ENCODE measurements around the gene CPA5. TPM values are rescaled to one million over a fixed set of nuclear protein-coding genes. Genes with fewer than 3 reads are reported as not detected.

Gene CPA5
- total and polyA plus RNA-seq, 2 experiments from 2014 or later = not detected

GRCh38 chr7:130364451-130364850 lies 19.8 kb downstream of the CPA5 start:
- no peak overlapping the region for H2AFZ ChIP-seq
- no peak for TF ChIP-seq ETS1 (IDR thresholded peaks at IDR 0.05)
- no peak for TF ChIP-seq ZNF462 (CRISPR knock-in tag; IDR thresholded peaks at IDR 0.05)
- TF ChIP-seq CREB1 (CRISPR knock-in tag; IDR thresholded peaks at IDR 0.05; ENCODE audit: low read depth) = no peak
- TF ChIP-seq CTCF (conservative IDR thresholded peaks at IDR 0.05; ENCODE audit: low read depth in 2 of 2) = no peak
- TF ChIP-seq ZNF331 (CRISPR knock-in tag; IDR thresholded peaks at IDR 0.05; ENCODE audit: low read depth) = no peak
- no peak for TF ChIP-seq STAT1 (IDR thresholded peaks at IDR 0.05; ENCODE audit: unreplicated experiment)
- no peak for TF ChIP-seq POLR2AphosphoS5 (IDR thresholded peaks at IDR 0.05; ENCODE audit: low read depth)
- no peak overlapping the region for H3K27ac Mint-ChIP-seq
- H4K20me1 ChIP-seq (replicated peaks; ENCODE audit: insufficient read depth) = no peaks in the 10 kb centered on the region
- no peaks in the 10 kb centered on the region for H3F3A ChIP-seq (replicated peaks; ENCODE audit: low read depth)
- H3K27ac ChIP-seq (ENCODE audit: low read depth) = no peak overlapping the region
- peaks cover 11% of the 10 kb centered on the region; the same call in 2 of the 3 replicates for H3K36me3 Mint-ChIP-seq (ENCODE audit: low read depth)
- peaks cover 17% of the 10 kb centered on the region for H3K9me3 Mint-ChIP-seq
- H3K9me2 ChIP-seq (ENCODE audit: insufficient read depth) = no peaks in the 10 kb centered on the region
- peaks cover 5% of the 10 kb centered on the region; the same call in 1 of the 2 replicates for H3K4me1 ChIP-seq (ENCODE audit: insufficient read depth)
- ATAC-seq (no peak), DNase-seq (ENCODE audit: low spot score) (no peak)
- no peaks in the 10 kb centered on the region for H3K79me2 ChIP-seq (replicated peaks; ENCODE audit: insufficient read depth)
- H3K4me3 Mint-ChIP-seq = no peak overlapping the region
- no peaks in the 10 kb centered on the region for H3K36me3 ChIP-seq (ENCODE audit: insufficient read depth)
- peaks cover 20% of the 10 kb centered on the region for H3K4me1 Mint-ChIP-seq
- peaks cover 10% of the 10 kb centered on the region for H3K27me3 Mint-ChIP-seq (ENCODE audit: insufficient read depth, low read depth, poor library complexity)
- no peak overlapping the region for H3K4me3 ChIP-seq
- no peaks in the 10 kb centered on the region for H3K27me3 ChIP-seq (ENCODE audit: insufficient read depth)
- H3K4me2 ChIP-seq = no peak overlapping the region

All from GM23338 (cell line).